GM12864 (cell line): Measurements from ENCODE around the gene ZGLP1.

ENCODE experiments used
- DNase-seq: peaks from one replicate; pipeline ENCODE4 v3.0.0-alpha.2; 2011; ENCODE audit warnings: low read depth
- H3K4me3 ChIP-seq: 2 replicates; pipeline ENCODE4 v1.5.1; 2011; ENCODE audit warnings: mild to moderate bottlenecking, low read depth, low read length, control low read depth
- CTCF ChIP-seq: IDR thresholded peaks from 2 replicates; pipeline ENCODE4 v1.5.1; 2011; ENCODE audit warnings: low read depth, mild to moderate bottlenecking, moderate library complexity, low read length, control low read depth, inconsistent platforms; ENCODE audit errors: missing control alignments

The ZGLP1 gene

GRCh38 chr19:10317045-10317856, 7.6 kb upstream of the ZGLP1 start:
- no peak for DNase-seq
- no peak overlapping the region for H3K4me3 ChIP-seq
- TF ChIP-seq CTCF = no peak

GRCh38 chr19:10316229-10317044, 6.8 kb upstream of the ZGLP1 start:
- DNase-seq = no peak
- no peak overlapping the region; the same call in 1 of the 2 replicates for H3K4me3 ChIP-seq
- no peak for TF ChIP-seq CTCF

GRCh38 chr19:10315335-10316214, 6.0 kb upstream of the ZGLP1 start, which contains the start of gene FDX2:
Gene FDX2, minus strand, starts transcription at chr19:10316015. Its CDS starts 19 bp downstream, at chr19:10315996.
- no peak for TF ChIP-seq CTCF
- DNase-seq = peak; percentile 59
- H3K4me3 ChIP-seq = peak within 1 kb of the TSS; percentile 87

GRCh38 chr19:10306327-10306726, 3.3 kb downstream of the ZGLP1 start:
- no peak for DNase-seq
- H3K4me3 ChIP-seq = no peak overlapping the region
- TF ChIP-seq CTCF = no peak

- no peak for DNase-seq
- no peak for TF ChIP-seq CTCF
- no peak overlapping the region for H3K4me3 ChIP-seq
Observed at GRCh38 chr19:10305139-10305806, 4.3 kb downstream of the ZGLP1 start.
